GM12892 (cell line): ENCODE measurements around the gene ADARB2.

Experiments
- POLR2A ChIP-seq: IDR thresholded peaks from 2 replicates; pipeline ENCODE4 v1.6.1; 2011; ENCODE audit warnings: low read depth, low read length, control low read depth
- POLR2AphosphoS5 ChIP-seq: IDR thresholded peaks from 2 replicates; pipeline ENCODE4 v1.6.1; 2011; ENCODE audit warnings: low read depth, low read length, control low read depth
- TAF1 ChIP-seq: IDR thresholded peaks from 2 replicates; pipeline ENCODE4 v1.6.1; 2011; ENCODE audit warnings: low read depth, mild to moderate bottlenecking, control low read depth, low read length, borderline replicate concordance

GRCh38 chr10:1228467-1228975 lies 508.8 kb downstream of the ADARB2 start:
- TF ChIP-seq POLR2A (no peak), TAF1 (no peak), POLR2AphosphoS5 (no peak)
